Neural cell (in vitro differentiated cells): ENCODE data around the gene ARHGDIB. TPM values are rescaled to one million over a fixed set of nuclear protein-coding genes. Genes with fewer than 3 reads are reported as not detected.

Experiments
- H2AFZ ChIP-seq: fragments of 200-600, 300-800 bp; sonication (generic), shearing (Covaris generic); 2 replicates; pipeline ENCODE4 v1.6.0; 2014; ENCODE audit warnings: low read depth, mild to moderate bottlenecking, antibody characterized with exemption, low read length, moderate library complexity
- H3F3A ChIP-seq: fragments of 200-600 bp; shearing (Covaris generic); 2 replicates; pipeline ENCODE4 v1.6.1; 2016; ENCODE audit warnings: mild to moderate bottlenecking, moderate library complexity, mixed read lengths, antibody characterized with exemption, low read length; ENCODE audit not compliant: insufficient read depth, poor library complexity, severe bottlenecking
- H3K27ac ChIP-seq: fragments of 200-600, 300-800 bp; sonication (generic), shearing (Covaris generic); 2 replicates; pipeline ENCODE4 v1.5.1; 2014; ENCODE audit warnings: mild to moderate bottlenecking, low read length, moderate library complexity
- H3K27me3 ChIP-seq: fragments of 300-800, 200-600 bp; sonication (generic), shearing (Covaris generic); 2 replicates; pipeline ENCODE4 v1.6.0; 2014; ENCODE audit warnings: mild to moderate bottlenecking, low read depth, low read length, moderate library complexity; ENCODE audit not compliant: insufficient read depth
- H3K36me3 ChIP-seq: fragments of 300-800, 200-600 bp; sonication (generic), shearing (Covaris generic); 2 replicates; pipeline ENCODE4 v1.5.1; 2014; ENCODE audit warnings: mild to moderate bottlenecking, antibody characterized with exemption, low read length, moderate library complexity; ENCODE audit not compliant: insufficient read depth
- H3K4me2 ChIP-seq: fragments of 300-800, 200-600 bp; sonication (generic), shearing (Covaris generic); 2 replicates; pipeline ENCODE4 v1.6.0; 2014; ENCODE audit warnings: mild to moderate bottlenecking, low read length
- H3K4me3 ChIP-seq: fragments of 300-800, 200-600 bp; sonication (generic), shearing (Covaris generic); 2 replicates; pipeline ENCODE4 v1.5.1; 2014; ENCODE audit warnings: mild to moderate bottlenecking, low read length, moderate library complexity
- H3K79me2 ChIP-seq: fragments of 200-600 bp; shearing (Covaris generic); replicated peaks from 2 replicates; pipeline ENCODE4 v1.6.0; 2014; ENCODE audit warnings: mild to moderate bottlenecking, low read length, moderate library complexity; ENCODE audit not compliant: insufficient read depth
- H3K9ac ChIP-seq: fragments of 300-800, 200-600 bp; sonication (generic), shearing (Covaris generic); 2 replicates; pipeline ENCODE4 v1.6.1; 2016; ENCODE audit warnings: mild to moderate bottlenecking, low read length, mixed read lengths
- H3K9me2 ChIP-seq: fragments of 200-600 bp; shearing (Covaris generic); 2 replicates; pipeline ENCODE4 v1.6.1; 2016; ENCODE audit warnings: mild to moderate bottlenecking, low read length, mixed read lengths; ENCODE audit not compliant: insufficient read depth
- H3K9me3 ChIP-seq: fragments of 200-600, 300-800 bp; sonication (generic), shearing (Covaris generic); 2 replicates; pipeline ENCODE4 v1.6.1; 2016; ENCODE audit warnings: mild to moderate bottlenecking, mixed run types, low read length, moderate library complexity, mixed read lengths
- H4K20me1 ChIP-seq: fragments of 200-600 bp; shearing (Covaris generic); 2 replicates; pipeline ENCODE4 v1.6.1; 2016; ENCODE audit warnings: mild to moderate bottlenecking, mixed run types; ENCODE audit not compliant: insufficient read depth
- CTCF ChIP-seq: fragments of 450-650 bp; IDR thresholded peaks from 2 replicates; pipeline ENCODE4 v1.5.1; 2014; ENCODE audit warnings: antibody characterized with exemption, mild to moderate bottlenecking, moderate library complexity; ENCODE audit not compliant: poor library complexity, severe bottlenecking
- EP300 ChIP-seq: fragments of 450-650 bp; conservative IDR thresholded peaks from 2 replicates; pipeline ENCODE4 v1.6.1; 2014; ENCODE audit warnings: antibody characterized with exemption, mild to moderate bottlenecking, moderate library complexity; ENCODE audit not compliant: poor library complexity, severe bottlenecking
- EZH2 ChIP-seq: fragments of 200-600, 300-800 bp; shearing (Covaris generic), sonication (generic); IDR thresholded peaks from 2 replicates; pipeline ENCODE4 v1.6.1; 2014; ENCODE audit warnings: antibody characterized with exemption, low read length, borderline replicate concordance, mild to moderate bottlenecking; ENCODE audit not compliant: insufficient read depth, poor library complexity, severe bottlenecking
- MXI1 ChIP-seq: fragments of 450-650 bp; conservative IDR thresholded peaks from 2 replicates; pipeline ENCODE4 v1.6.1; 2014; ENCODE audit warnings: antibody characterized with exemption, mild to moderate bottlenecking; ENCODE audit not compliant: poor library complexity, severe bottlenecking
- POLR2AphosphoS5 ChIP-seq: IDR thresholded peaks from 2 replicates; pipeline ENCODE4 v1.6.1; 2012
- RAD21 ChIP-seq: fragments of 450-650 bp; conservative IDR thresholded peaks from 2 replicates; pipeline ENCODE4 v1.6.1; 2014; ENCODE audit warnings: antibody characterized with exemption, mild to moderate bottlenecking, moderate library complexity
- REST ChIP-seq: IDR thresholded peaks from 2 replicates; pipeline ENCODE4 v1.6.1; 2012; ENCODE audit warnings: borderline replicate concordance
- SMC3 ChIP-seq: fragments of 450-650 bp; conservative IDR thresholded peaks from 2 replicates; pipeline ENCODE4 v1.6.1; 2014; ENCODE audit warnings: antibody characterized with exemption, mild to moderate bottlenecking, moderate library complexity; ENCODE audit not compliant: poor library complexity
- TAF1 ChIP-seq: IDR thresholded peaks from 2 replicates; pipeline ENCODE4 v1.6.1; 2012; ENCODE audit warnings: low read depth
- polyA plus RNA-seq: library from polyadenylated mRNA; depleted of rRNA; stranded (reverse); fragments of >200 nt; gene quantifications from 2 replicates; pipeline ENCODE4 v1.2.3, GENCODE V29; 2014

The ARHGDIB gene
- polyA plus RNA-seq, 1 donor from 2014 or later: 7.7 TPM

GRCh38 chr12:14993537-14994266 lies 32.3 kb upstream of the ARHGDIB start:
- H3K36me3 ChIP-seq: no peaks in the 10 kb centered on the region
- no peaks in the 10 kb centered on the region for H3K9me3 ChIP-seq
- no peak overlapping the region for H3K9ac ChIP-seq
- H2AFZ ChIP-seq: no peak overlapping the region
- H3F3A ChIP-seq: no peaks in the 10 kb centered on the region
- no peaks in the 10 kb centered on the region for H3K9me2 ChIP-seq
- H3K4me3 ChIP-seq: no peak overlapping the region
- H3K79me2 ChIP-seq: no peaks in the 10 kb centered on the region
- no peaks in the 10 kb centered on the region for H4K20me1 ChIP-seq
- no peaks in the 10 kb centered on the region for H3K27me3 ChIP-seq
- no peak overlapping the region for H3K27ac ChIP-seq
- H3K4me2 ChIP-seq: no peak overlapping the region
- TF ChIP-seq CTCF (no peak), MXI1 (no peak), EP300 (no peak), RAD21 (no peak), POLR2AphosphoS5 (no peak), REST (no peak), SMC3 (no peak), EZH2 (no peak), TAF1 (no peak)

GRCh38 chr12:14993117-14993516 lies 31.7 kb upstream of the ARHGDIB start:
- TF ChIP-seq POLR2AphosphoS5 (no peak), CTCF (no peak), MXI1 (no peak), EZH2 (no peak), RAD21 (no peak), EP300 (no peak), SMC3 (no peak), REST (no peak), TAF1 (no peak)
- Histone ChIP-seq H2AFZ (no peak overlapping the region), H3K4me2 (no peak overlapping the region)

More at GRCh38 chr12:14993117-14993516, 31.7 kb upstream of the ARHGDIB start:
- Histone ChIP-seq H3K27me3 (no peaks in the 10 kb centered on the region), H3K9me3 (no peaks in the 10 kb centered on the region), H3F3A (no peaks in the 10 kb centered on the region), H4K20me1 (no peaks in the 10 kb centered on the region), H3K9me2 (no peaks in the 10 kb centered on the region), H3K9ac (no peak overlapping the region), H3K79me2 (no peaks in the 10 kb centered on the region), H3K4me3 (no peak overlapping the region), H3K36me3 (no peaks in the 10 kb centered on the region), H3K27ac (no peak overlapping the region)
